Mesothelial cell of epicardium (in vitro differentiated cells): ENCODE measurements around the gene CCDC69. TPM values are rescaled to one million over a fixed set of nuclear protein-coding genes. Genes with fewer than 3 reads are reported as not detected.

Experiments used
- DNase-seq, 2 experiments: peaks; one replicate each; pipeline ENCODE4 v3.0.0; 2021; ENCODE audit warnings: low spot score in 2 of 2; ENCODE audit not compliant: unreplicated experiment in 2 of 2
- H3K27ac Mint-ChIP-seq: 2 replicates; pipeline ENCODE4 v1.8.0; 2021; ENCODE audit warnings: mixed read lengths
- H3K27me3 Mint-ChIP-seq: 2 replicates; pipeline ENCODE4 v1.8.0; 2021; ENCODE audit warnings: low read depth, mixed read lengths
- H3K36me3 Mint-ChIP-seq: 2 replicates; pipeline ENCODE4 v1.8.0; 2021; ENCODE audit warnings: mixed read lengths
- H3K4me1 Mint-ChIP-seq: 2 replicates; pipeline ENCODE4 v1.8.0; 2021; ENCODE audit warnings: mixed read lengths
- H3K4me3 Mint-ChIP-seq: 2 replicates; pipeline ENCODE4 v1.8.0; 2021; ENCODE audit warnings: mild to moderate bottlenecking, moderate library complexity, mixed read lengths
- H3K9me3 Mint-ChIP-seq: 2 replicates; pipeline ENCODE4 v1.8.0; 2021; ENCODE audit warnings: mixed read lengths
- total RNA-seq: library from RNA; stranded (reverse); gene quantifications from 3 replicates; pipeline ENCODE4 v1.2.1, GENCODE V29; 2021
- TF ChIP-seq, protein P1 (sequence below): fragments of 200-600 bp; sonication (generic); IDR thresholded peaks from one replicate; pipeline ENCODE4 v1.5.0; 2021; ENCODE audit warnings: antibody characterized with exemption; ENCODE audit not compliant: unreplicated experiment

The CCDC69 gene
- total RNA-seq, 1 donor from 2014 or later: 4.8 TPM

DNA sequence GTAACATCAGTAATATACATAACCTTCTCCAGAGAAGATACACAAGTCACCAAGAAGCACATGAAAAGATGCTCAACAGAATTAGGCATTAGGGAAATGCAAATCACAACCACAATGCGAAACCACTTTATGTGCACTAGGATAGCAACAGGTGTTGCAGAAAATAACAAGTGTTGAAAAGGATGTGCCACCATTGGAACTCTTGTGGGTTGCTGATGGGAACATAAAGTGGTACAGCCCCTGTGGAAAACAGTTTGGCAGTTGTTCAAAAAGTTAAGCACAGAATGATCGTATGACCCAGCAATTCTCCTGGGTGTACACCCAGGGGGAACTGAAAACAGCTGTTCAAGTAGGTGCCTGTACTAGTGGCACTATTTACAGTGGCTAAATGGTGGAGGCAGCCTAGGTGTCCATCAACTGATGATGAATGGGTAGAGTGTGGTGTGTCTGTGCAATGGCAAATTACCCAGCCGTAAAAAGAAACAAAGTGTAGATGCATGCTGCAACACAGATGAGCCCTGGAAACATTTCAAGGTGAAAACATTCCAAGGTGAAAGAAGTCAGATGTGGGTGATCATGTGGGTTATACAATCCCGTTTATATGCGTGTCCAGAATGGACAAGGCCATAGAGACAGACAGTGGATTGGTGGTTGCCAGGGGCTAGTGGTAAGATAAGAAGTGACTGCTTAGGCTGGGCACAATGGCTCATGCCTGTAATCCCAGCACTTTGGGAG, 27.2 kb downstream of the CCDC69 start:
- H3K9me3 Mint-ChIP-seq: peaks cover 7% of the 10 kb centered on the region
- H3K36me3 Mint-ChIP-seq: peaks cover 4% of the 10 kb centered on the region
- DNase-seq: no peak

GRCh38 chr5:151195622-151196021, 28.3 kb downstream of the CCDC69 start:
- no peaks in the 10 kb centered on the region for H3K4me1 Mint-ChIP-seq
- peaks cover 17% of the 10 kb centered on the region for H3K9me3 Mint-ChIP-seq
- H3K27me3 Mint-ChIP-seq: no peaks in the 10 kb centered on the region
- H3K4me3 Mint-ChIP-seq: no peak overlapping the region
- peaks cover 11% of the 10 kb centered on the region for H3K36me3 Mint-ChIP-seq
- no peak overlapping the region for H3K27ac Mint-ChIP-seq
- DNase-seq: no peak
- TF ChIP-seq, protein P1, sequence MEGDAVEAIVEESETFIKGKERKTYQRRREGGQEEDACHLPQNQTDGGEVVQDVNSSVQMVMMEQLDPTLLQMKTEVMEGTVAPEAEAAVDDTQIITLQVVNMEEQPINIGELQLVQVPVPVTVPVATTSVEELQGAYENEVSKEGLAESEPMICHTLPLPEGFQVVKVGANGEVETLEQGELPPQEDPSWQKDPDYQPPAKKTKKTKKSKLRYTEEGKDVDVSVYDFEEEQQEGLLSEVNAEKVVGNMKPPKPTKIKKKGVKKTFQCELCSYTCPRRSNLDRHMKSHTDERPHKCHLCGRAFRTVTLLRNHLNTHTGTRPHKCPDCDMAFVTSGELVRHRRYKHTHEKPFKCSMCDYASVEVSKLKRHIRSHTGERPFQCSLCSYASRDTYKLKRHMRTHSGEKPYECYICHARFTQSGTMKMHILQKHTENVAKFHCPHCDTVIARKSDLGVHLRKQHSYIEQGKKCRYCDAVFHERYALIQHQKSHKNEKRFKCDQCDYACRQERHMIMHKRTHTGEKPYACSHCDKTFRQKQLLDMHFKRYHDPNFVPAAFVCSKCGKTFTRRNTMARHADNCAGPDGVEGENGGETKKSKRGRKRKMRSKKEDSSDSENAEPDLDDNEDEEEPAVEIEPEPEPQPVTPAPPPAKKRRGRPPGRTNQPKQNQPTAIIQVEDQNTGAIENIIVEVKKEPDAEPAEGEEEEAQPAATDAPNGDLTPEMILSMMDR: no peak

More for the DNA sequence above, 27.2 kb downstream of the CCDC69 start:
- Mint-ChIP-seq H3K4me1 (no peaks in the 10 kb centered on the region), H3K27ac (no peak overlapping the region), H3K4me3 (no peak overlapping the region), H3K27me3 (no peaks in the 10 kb centered on the region)
- TF ChIP-seq, protein P1: no peak

- no peak for DNase-seq
- no peak overlapping the region for H3K27ac Mint-ChIP-seq
- no peak overlapping the region for H3K4me3 Mint-ChIP-seq
- TF ChIP-seq, protein P1: no peak
- no peaks in the 10 kb centered on the region for H3K4me1 Mint-ChIP-seq
- peaks cover 36% of the 10 kb centered on the region for H3K9me3 Mint-ChIP-seq
- H3K36me3 Mint-ChIP-seq: peaks cover 20% of the 10 kb centered on the region
- no peaks in the 10 kb centered on the region for H3K27me3 Mint-ChIP-seq
Observed at GRCh38 chr5:151192626-151193025, 31.3 kb downstream of the CCDC69 start.

GRCh38 chr5:151191661-151192060, 32.2 kb downstream of the CCDC69 start:
- peaks cover 20% of the 10 kb centered on the region for H3K36me3 Mint-ChIP-seq
- DNase-seq: no peak
- TF ChIP-seq, protein P1: no peak
- H3K4me3 Mint-ChIP-seq: no peak overlapping the region
- H3K4me1 Mint-ChIP-seq: no peaks in the 10 kb centered on the region
- peaks cover 36% of the 10 kb centered on the region for H3K9me3 Mint-ChIP-seq
- no peak overlapping the region for H3K27ac Mint-ChIP-seq
- H3K27me3 Mint-ChIP-seq: no peaks in the 10 kb centered on the region

- H3K36me3 Mint-ChIP-seq: peaks cover 20% of the 10 kb centered on the region
- peaks cover 4% of the 10 kb centered on the region for H3K4me1 Mint-ChIP-seq
- H3K27ac Mint-ChIP-seq: no peak overlapping the region
- TF ChIP-seq, protein P1: no peak
- no peaks in the 10 kb centered on the region for H3K27me3 Mint-ChIP-seq
- DNase-seq: no peak
- H3K9me3 Mint-ChIP-seq: peaks cover 36% of the 10 kb centered on the region
- no peak overlapping the region for H3K4me3 Mint-ChIP-seq
Observed at GRCh38 chr5:151189151-151189550, 34.7 kb downstream of the CCDC69 start.
